NOMO-1 treated with DMSO at 0.1 percent for 48 hours (cell line): Measurements from ENCODE around the gene NAPSA.
"Not testable (repeated sequence)": the region's sequence is repeated elsewhere in the genome, so short reads cannot be mapped to it uniquely, and the experiment has no call there.

ENCODE experiments used
- DNase-seq: peaks from one replicate; lab custom pipeline; 2025; ENCODE audit not compliant: unreplicated experiment; lab: John Stamatoyannopoulos, UW

The NAPSA gene

DNA sequence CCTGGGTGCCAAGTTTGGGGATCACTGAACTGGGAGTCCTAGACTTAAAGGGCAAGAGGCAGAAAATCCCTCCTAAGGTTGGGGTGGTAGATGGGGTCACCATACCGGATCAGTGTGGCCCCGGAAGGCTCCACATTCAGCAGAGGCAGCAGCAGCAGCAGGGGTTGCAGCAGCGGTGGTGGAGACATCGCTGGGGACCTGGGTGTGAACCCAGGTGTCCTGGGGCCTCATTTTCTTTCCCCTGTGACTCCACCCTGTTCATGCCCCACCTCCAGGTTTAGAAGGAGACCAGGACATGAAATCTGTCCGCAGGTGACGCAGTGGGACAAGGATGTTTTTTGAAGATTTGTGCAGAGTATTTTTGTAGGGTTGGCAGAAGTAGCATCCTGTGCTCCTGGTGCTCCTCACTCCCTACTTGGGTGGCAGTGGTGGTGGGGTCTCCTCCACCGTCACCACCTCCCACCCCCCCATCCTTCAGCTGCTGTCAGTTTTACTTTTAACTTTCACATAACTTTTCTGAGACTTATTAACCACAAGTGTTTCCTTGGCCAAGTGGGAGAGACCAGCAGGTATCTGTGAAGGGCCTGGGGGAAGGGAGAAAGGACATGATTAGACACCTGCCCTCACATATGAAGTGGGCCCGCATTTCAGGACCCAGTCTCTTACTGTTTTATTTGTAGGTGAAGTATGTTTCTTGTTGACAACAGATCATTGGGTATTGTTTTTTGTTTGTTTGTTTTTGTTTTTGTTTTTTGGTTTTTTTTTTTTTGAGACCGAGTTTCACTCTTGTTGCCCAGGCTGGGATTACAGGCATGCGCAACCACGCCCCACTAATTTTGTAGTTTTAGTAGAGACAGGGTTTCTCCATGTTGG is at the start of gene NAPSA:
TSS of gene NAPSA (minus strand) at position 206 of the 873 bp plus-strand sequence. CDS start at position 188, 18 bp downstream.
- no peak for DNase-seq

DNA sequence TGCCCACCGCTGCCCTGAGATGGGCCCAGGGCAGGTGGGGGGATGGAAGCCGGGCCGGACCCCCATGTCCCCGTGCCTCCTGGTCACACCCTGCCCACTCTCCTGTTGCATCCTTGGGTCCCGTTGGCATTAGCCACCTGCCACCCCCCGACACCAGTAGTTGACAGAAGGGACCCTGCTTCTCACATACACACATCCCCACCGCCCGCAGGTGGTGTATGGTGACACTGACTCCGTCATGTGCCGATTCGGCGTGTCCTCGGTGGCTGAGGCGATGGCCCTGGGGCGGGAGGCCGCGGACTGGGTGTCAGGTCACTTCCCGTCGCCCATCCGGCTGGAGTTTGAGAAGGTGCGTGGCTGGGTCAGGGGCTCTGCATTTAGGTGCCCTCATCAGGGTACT is 48.1 kb upstream of the NAPSA start:
- DNase-seq = no peak

- no peak for DNase-seq
Measured at GRCh38 chr19:50413096-50413495, 47.7 kb upstream of the NAPSA start.

GRCh38 chr19:50412419-50412818 is 47.0 kb upstream of the NAPSA start:
- no peak for DNase-seq

- no peak for DNase-seq
Measured at GRCh38 chr19:50410109-50410508, 44.7 kb upstream of the NAPSA start.

DNA sequence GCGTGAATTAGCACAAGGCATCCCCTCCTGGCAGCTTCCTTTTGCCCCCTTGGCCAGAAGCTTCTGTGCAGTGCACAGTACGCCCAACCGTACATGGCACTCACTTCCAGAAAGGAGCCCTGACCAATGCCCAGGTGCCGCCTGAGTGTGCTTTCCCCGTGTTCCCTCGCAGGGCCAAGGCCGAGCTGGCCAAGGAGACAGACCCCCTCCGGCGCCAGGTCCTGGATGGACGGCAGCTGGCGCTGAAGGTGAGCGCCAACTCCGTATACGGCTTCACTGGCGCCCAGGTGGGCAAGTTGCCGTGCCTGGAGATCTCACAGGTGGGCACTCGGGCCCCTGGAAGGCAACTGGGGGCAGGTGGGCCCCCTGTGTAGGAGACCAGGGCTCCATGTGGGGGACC is 43.9 kb upstream of the NAPSA start:
- no peak for DNase-seq

GRCh38 chr19:50406829-50407228 is 41.4 kb upstream of the NAPSA start:
- no peak for DNase-seq

- DNase-seq = no peak
Measured at GRCh38 chr19:50406156-50406820, 40.8 kb upstream of the NAPSA start.

DNA sequence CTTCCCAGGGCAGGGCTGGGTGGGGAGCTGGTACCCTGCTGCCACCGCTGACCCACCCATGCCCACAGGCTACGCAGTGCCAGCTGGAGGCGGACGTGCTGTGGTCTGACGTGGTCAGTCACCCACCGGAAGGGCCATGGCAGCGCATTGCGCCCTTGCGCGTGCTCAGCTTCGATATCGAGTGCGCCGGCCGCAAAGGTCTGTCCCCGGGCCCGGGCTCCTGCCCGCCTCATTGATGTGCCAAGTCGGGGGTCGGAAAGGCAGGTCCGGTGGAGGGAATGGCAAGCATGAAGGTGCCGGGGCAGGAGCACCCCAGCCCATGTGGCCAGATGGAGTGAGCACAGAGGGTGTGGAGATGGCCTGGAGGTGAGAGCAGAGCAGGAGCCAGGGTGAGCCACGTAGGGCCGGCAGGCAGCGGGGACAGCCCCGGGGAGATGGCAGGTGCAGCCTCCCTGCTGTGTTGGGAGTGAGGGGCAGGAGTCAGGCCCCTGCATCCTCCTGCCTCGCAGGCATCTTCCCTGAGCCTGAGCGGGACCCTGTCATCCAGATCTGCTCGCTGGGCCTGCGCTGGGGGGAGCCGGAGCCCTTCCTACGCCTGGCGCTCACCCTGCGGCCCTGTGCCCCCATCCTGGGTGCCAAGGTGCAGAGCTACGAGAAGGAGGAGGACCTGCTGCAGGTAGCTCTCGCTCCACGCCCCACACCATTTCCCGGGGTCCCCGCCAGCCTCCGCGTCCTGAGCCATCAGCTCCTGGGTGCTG is 37.3 kb upstream of the NAPSA start:
- DNase-seq = no peak

GRCh38 chr19:50401605-50402450 is 36.4 kb upstream of the NAPSA start:
- no peak for DNase-seq

DNA sequence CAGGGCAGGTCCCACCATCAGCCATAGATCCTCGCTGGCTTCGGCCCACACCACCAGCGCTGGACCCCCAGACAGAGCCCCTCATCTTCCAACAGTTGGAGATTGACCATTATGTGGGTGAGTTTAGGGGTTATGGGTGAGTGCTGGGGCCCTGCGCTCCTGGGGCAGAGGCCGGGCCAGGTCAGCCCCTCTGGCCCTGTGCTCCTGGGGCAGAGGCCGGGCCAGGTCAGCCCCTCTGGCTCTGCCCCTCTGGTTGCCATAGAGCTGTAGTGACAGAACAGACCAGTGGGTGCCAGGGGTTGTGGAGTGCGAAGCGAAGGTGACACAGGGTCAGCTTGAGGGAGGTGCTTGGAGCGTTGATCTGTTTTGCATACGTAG is 33.9 kb upstream of the NAPSA start:
- no peak for DNase-seq

DNA sequence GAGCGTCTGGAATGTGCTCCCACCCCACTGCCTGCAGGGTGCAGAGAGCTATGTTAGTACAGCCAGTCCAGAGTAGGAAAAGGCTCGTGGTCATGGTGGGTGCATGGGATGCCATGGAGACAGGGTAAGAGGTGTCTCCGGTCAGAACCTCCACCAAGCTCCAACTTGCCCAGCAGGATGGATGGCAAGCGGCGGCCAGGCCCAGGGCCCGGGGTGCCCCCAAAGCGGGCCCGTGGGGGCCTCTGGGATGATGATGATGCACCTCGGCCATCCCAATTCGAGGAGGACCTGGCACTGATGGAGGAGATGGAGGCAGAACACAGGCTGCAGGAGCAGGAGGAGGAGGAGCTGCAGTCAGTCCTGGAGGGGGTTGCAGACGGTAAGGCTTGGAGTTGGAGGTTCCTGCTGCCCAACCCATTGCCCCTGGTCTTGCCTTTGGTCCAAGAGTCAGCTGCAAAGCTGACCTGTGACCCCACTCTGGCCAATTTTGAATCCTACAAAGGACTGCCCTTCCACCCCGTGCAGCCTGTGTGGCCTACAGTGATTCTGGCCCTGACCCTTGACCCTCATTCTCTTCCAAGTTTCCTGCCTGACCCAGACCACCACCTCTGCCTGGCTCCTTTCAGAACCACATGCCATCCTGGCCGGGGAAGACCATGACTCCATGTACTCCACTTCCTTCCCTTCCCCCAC is 33.4 kb upstream of the NAPSA start:
- no peak for DNase-seq

DNA sequence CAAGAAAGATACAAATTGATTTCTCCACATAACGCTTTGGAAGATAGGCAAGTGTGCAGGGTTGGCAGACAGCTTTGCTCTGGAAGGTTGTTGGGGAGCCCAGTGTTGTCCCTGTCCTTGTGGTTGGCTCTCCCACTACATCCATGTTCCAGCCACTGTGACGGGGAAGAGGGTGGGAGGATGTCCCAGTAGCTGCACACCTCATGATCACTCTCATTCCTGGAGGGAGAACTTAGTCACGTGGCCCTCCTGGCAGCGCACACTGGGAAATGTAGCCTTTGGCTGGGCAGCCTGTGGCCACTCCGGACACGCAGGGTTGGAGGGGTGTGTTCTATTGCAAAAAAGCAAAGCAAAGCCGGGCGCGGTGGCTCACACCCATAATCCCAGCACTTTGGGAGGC is 28.6 kb upstream of the NAPSA start:
- no peak for DNase-seq

DNA sequence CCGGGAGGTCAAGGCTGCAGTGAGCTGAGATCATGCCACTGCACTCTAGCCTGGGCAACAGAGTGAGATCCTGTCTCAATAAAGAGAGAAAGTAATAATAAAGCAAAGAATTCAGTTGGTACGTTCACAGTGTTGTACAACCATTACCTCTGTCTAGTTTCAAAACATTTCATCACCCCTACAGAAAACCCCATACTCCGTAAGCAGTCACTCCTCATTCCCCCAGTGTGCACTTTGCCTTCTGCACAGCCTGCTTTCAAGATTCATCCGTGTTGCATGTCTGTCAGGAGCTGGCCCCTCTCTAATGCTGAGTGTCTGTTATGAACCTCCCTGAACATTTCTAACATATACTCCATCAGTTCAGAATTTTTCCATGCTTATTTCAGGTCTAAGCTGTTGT is 28.1 kb upstream of the NAPSA start:
- no peak for DNase-seq

DNA sequence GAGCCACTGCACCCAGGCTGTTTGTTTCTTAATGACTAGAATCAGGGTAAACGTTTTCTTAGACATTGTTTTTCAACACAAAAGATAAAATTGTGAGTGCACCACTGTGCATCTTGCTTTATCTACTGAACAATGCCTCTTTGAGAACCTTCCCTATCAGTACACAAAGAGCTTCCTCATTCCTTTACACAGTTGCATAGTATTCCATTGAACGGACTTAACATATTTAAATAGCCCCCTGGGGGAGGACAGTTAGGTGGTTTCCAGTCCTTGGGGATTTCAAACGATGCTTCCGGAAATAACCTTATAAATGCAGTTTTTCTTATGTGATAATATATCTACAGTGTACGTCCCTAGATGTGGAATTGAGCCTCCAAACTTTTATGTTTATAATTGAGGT is 27.3 kb upstream of the NAPSA start:
- DNase-seq = no peak

- not testable (repeated sequence) for DNase-seq
Measured at GRCh38 chr19:50390952-50391351, 25.5 kb upstream of the NAPSA start.

DNA sequence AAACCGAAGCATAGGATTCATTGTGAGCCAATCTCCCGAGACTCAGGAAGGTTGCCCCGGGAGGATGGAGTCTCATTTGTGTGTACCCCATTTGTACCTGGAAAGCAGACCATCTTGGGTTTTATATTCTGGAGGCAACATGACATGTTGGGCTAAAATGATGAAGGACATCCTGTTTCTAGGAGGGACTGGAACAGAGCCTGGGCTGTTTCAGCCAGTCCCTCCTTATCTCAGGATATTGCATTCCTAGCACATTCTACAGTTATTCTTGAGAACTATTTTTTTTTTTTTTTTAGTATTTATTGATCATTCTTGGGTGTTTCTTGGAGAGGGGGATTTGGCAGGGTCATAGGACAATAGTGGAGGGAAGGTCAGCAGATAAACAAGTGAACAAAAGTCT is 24.9 kb upstream of the NAPSA start:
- DNase-seq = not testable (repeated sequence)

- no peak for DNase-seq
Measured at GRCh38 chr19:50387868-50388245, 22.4 kb upstream of the NAPSA start.

DNA sequence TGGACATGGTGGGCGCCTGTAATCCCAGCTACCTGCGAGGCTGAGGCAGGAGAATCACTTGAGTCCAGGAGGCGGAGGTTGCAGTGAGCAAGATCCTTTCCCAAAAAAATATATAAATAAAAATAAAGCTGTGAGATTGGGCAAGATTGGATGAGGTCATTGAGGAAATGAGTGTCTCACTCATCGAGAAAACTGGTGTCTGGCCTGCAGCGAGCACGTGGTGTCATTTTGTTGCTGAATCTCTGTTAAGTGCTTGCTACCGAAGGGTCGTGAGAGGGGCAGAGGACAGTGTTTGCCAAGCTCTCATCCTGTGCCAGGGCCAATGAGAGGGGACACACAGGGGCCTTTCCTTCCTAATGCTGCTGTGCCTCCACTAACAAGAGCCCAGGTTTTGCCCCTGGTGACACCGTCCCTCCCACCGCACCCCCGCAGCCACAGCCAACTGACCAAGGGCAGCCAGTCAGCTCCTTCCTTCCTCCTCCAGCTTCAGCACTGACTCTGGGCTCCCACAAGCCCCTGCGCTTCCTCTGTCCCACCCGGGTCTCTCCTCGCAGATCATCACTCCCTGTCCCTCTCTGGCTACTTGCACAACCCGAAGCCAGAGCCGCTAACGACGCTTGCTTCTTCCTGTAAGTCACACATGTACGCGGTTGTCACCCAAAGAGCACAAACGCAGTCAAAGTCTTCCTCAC is 21.9 kb upstream of the NAPSA start:
- peak; percentile 71 for DNase-seq
